ENCODE results near the gene C5orf47.

GRCh38 chr5:173963867-173964441, 25.0 kb upstream of the C5orf47 start:
- no peak for TF ChIP-seq CTCF (IDR thresholded peaks at IDR 0.05)
- no peak for TF ChIP-seq POLR2AphosphoS5 (IDR thresholded peaks at IDR 0.05)
- no peak for TF ChIP-seq POLR2A (IDR thresholded peaks at IDR 0.05)
- no peak for TF ChIP-seq EP300 (IDR thresholded peaks at IDR 0.05)

Data from sigmoid colon (tissue), 4 donors.